Fibroblast of lung (primary cell): ENCODE measurements around the gene DDX10.

Source experiments
- CTCF ChIP-seq, 2 donors: IDR thresholded peaks in 1 of 2; conservative IDR thresholded peaks in 1 of 2; 1 replicate in 1 of 2; 2 replicates in 1 of 2; pipeline ENCODE4 v1.5.1; 2011 to 2012; ENCODE audit warnings: low read length in 2 of 2, control low read depth in 1 of 2, inconsistent platforms in 1 of 2, low read depth in 1 of 2, mild to moderate bottlenecking in 1 of 2
- EZH2 ChIP-seq: IDR thresholded peaks from 2 replicates; pipeline ENCODE4 v1.5.1; 2012; ENCODE audit warnings: low read length, control low read depth, mild to moderate bottlenecking; ENCODE audit errors: missing control alignments

- TF ChIP-seq CTCF (conservative IDR thresholded peaks at IDR 0.05 in 1 of 2, IDR thresholded peaks at IDR 0.05 in 1 of 2; ENCODE audit: low read depth in 1 of 2, low read length in 2 of 2) = no peak
- no peak for TF ChIP-seq EZH2
Measured at GRCh38 chr11:108787105-108787504, 122.2 kb downstream of the DDX10 start.
